Fibroblast of lung (primary cell): ENCODE data around the gene HACL1. TPM values are rescaled to one million over a fixed set of nuclear protein-coding genes. Genes with fewer than 3 reads are reported as not detected.

Experiments used
- DNase-seq, 2 donors: peaks; one replicate each; pipeline versions ENCODE4 v3.0.0 to v3.0.0-alpha.2; 2010; ENCODE audit warnings: low read depth in 2 of 2
- H2AFZ ChIP-seq: 2 replicates; pipeline ENCODE4 v1.5.1; 2012; ENCODE audit warnings: low read length, control low read depth, inconsistent platforms
- H3K27ac ChIP-seq: 2 replicates; pipeline ENCODE4 v1.5.1; 2011; ENCODE audit warnings: low read length, control low read depth; ENCODE audit not compliant: insufficient read depth
- H3K27me3 ChIP-seq: 2 replicates; pipeline ENCODE4 v1.5.1; 2011; ENCODE audit warnings: mild to moderate bottlenecking, low read length; ENCODE audit not compliant: control insufficient read depth, insufficient read depth
- H3K36me3 ChIP-seq: 2 replicates; pipeline ENCODE4 v1.5.1; 2011; ENCODE audit warnings: low read length; ENCODE audit not compliant: control insufficient read depth, insufficient read depth
- H3K4me1 ChIP-seq: 2 replicates; pipeline ENCODE4 v1.5.1; 2011; ENCODE audit warnings: low read length; ENCODE audit not compliant: control insufficient read depth, insufficient read depth; ENCODE audit errors: extremely low read depth
- H3K4me2 ChIP-seq: 2 replicates; pipeline ENCODE4 v1.5.1; 2011; ENCODE audit warnings: low read length, control low read depth; ENCODE audit not compliant: insufficient read depth; ENCODE audit errors: extremely low read depth
- H3K4me3 ChIP-seq, 4 experiments: fragments of 200-600 bp in 1 of 4; sonication (generic) in 1 of 4; replicated peaks in 1 of 4; 2 replicates each; pipeline ENCODE4 v1.5.1; 2011 to 2016; ENCODE audit warnings: low read length in 4 of 4, low read depth in 3 of 4, mild to moderate bottlenecking in 3 of 4, control low read depth in 2 of 4, inconsistent platforms in 1 of 4, mixed read lengths in 1 of 4; ENCODE audit not compliant: insufficient read depth in 1 of 4; ENCODE audit errors: control extremely low read depth in 1 of 4
- H3K79me2 ChIP-seq: 2 replicates; pipeline ENCODE4 v1.5.1; 2012; ENCODE audit warnings: mild to moderate bottlenecking, low read length, inconsistent platforms; ENCODE audit not compliant: control insufficient read depth, insufficient read depth
- H3K9ac ChIP-seq: 2 replicates; pipeline ENCODE4 v1.5.1; 2011; ENCODE audit warnings: mild to moderate bottlenecking, low read length, control low read depth; ENCODE audit not compliant: insufficient read depth
- H3K9me3 ChIP-seq: 2 replicates; pipeline ENCODE4 v1.5.1; 2012; ENCODE audit warnings: low read depth, low read length; ENCODE audit not compliant: control insufficient read depth, insufficient read depth
- H4K20me1 ChIP-seq: 2 replicates; pipeline ENCODE4 v1.5.1; 2011; ENCODE audit warnings: low read length; ENCODE audit not compliant: control insufficient read depth, insufficient read depth; ENCODE audit errors: extremely low read depth
- EZH2 ChIP-seq: IDR thresholded peaks from 2 replicates; pipeline ENCODE4 v1.5.1; 2012; ENCODE audit warnings: low read length, control low read depth, mild to moderate bottlenecking; ENCODE audit errors: missing control alignments
- polyA plus RNA-seq, 2 donors: library from polyadenylated mRNA; depleted of rRNA in 1 of 2; stranded (reverse) in 1 of 2; unstranded in 1 of 2; fragments of >200 nt; gene quantifications; 2 replicates each; pipeline ENCODE4 v1.2.1, GENCODE V29; 2011 to 2012; ENCODE audit warnings: missing spikeins in 1 of 2
- total RNA-seq: library from RNA; depleted of rRNA; stranded (reverse); fragments of >200 nt; gene quantifications from 2 replicates; pipeline ENCODE4 v1.2.1, GENCODE V29; 2014
- TF ChIP-seq, protein P1 (sequence below), 2 donors: IDR thresholded peaks in 1 of 2; conservative IDR thresholded peaks in 1 of 2; 1 replicate in 1 of 2; 2 replicates in 1 of 2; pipeline ENCODE4 v1.5.1; 2011 to 2012; ENCODE audit warnings: low read length in 2 of 2, control low read depth in 1 of 2, inconsistent platforms in 1 of 2, low read depth in 1 of 2, mild to moderate bottlenecking in 1 of 2

HACL1 gene
- total and polyA plus RNA-seq, 2 donors (not counting 1 experiment from before 2014, with no cell fraction given): 16.0 to 20.6 TPM

DNA sequence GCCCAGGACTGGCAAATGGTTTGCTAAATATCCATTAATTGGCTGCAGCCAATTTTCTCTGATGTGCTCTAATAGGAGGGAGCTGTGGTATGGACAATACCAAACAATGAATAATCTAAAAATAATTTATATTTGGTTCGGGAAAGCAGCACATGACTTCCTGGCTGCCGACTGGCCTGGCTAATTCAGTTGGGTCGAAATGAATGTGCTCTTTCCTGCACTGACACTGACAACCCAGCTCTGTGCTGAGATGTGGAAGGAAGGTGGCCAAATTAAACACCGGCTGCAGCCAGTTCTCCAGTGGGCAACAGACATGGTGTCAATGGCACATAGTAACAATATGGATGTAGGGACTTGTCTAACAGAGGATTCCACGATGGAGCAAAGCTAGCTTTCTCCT is 58.8 kb downstream of the HACL1 start:
- Histone ChIP-seq H3K9me3 (no peaks in the 10 kb centered on the region), H3K4me2 (no peak overlapping the region), H2AFZ (no peak overlapping the region), H3K4me3 (no peak overlapping the region), H4K20me1 (no peaks in the 10 kb centered on the region), H3K9ac (no peak overlapping the region), H3K36me3 (no peaks in the 10 kb centered on the region), H3K27me3 (no peaks in the 10 kb centered on the region), H3K4me1 (no peaks in the 10 kb centered on the region), H3K27ac (no peak overlapping the region), H3K79me2 (no peaks in the 10 kb centered on the region)
- no peak for DNase-seq
- TF ChIP-seq, protein P1, sequence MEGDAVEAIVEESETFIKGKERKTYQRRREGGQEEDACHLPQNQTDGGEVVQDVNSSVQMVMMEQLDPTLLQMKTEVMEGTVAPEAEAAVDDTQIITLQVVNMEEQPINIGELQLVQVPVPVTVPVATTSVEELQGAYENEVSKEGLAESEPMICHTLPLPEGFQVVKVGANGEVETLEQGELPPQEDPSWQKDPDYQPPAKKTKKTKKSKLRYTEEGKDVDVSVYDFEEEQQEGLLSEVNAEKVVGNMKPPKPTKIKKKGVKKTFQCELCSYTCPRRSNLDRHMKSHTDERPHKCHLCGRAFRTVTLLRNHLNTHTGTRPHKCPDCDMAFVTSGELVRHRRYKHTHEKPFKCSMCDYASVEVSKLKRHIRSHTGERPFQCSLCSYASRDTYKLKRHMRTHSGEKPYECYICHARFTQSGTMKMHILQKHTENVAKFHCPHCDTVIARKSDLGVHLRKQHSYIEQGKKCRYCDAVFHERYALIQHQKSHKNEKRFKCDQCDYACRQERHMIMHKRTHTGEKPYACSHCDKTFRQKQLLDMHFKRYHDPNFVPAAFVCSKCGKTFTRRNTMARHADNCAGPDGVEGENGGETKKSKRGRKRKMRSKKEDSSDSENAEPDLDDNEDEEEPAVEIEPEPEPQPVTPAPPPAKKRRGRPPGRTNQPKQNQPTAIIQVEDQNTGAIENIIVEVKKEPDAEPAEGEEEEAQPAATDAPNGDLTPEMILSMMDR (conservative IDR thresholded peaks at IDR 0.05 in 1 of 2, IDR thresholded peaks at IDR 0.05 in 1 of 2; ENCODE audit: low read depth in 1 of 2, low read length in 2 of 2): no peak
- no peak for TF ChIP-seq EZH2

GRCh38 chr3:15541371-15541770 is 60.0 kb downstream of the HACL1 start:
- no peaks in the 10 kb centered on the region for H3K79me2 ChIP-seq
- no peak overlapping the region for H3K4me2 ChIP-seq
- no peaks in the 10 kb centered on the region for H4K20me1 ChIP-seq
- no peaks in the 10 kb centered on the region for H3K27me3 ChIP-seq
- DNase-seq: no peak
- H3K9me3 ChIP-seq: no peaks in the 10 kb centered on the region
- H2AFZ ChIP-seq: no peak overlapping the region
- H3K36me3 ChIP-seq: no peaks in the 10 kb centered on the region
- H3K27ac ChIP-seq: no peak overlapping the region
- no peaks in the 10 kb centered on the region for H3K4me1 ChIP-seq
- no peak overlapping the region for H3K4me3 ChIP-seq
- TF ChIP-seq EZH2: no peak
- TF ChIP-seq, protein P1 (conservative IDR thresholded peaks at IDR 0.05 in 1 of 2, IDR thresholded peaks at IDR 0.05 in 1 of 2; ENCODE audit: low read depth in 1 of 2, low read length in 2 of 2): no peak
- H3K9ac ChIP-seq: no peak overlapping the region

DNA sequence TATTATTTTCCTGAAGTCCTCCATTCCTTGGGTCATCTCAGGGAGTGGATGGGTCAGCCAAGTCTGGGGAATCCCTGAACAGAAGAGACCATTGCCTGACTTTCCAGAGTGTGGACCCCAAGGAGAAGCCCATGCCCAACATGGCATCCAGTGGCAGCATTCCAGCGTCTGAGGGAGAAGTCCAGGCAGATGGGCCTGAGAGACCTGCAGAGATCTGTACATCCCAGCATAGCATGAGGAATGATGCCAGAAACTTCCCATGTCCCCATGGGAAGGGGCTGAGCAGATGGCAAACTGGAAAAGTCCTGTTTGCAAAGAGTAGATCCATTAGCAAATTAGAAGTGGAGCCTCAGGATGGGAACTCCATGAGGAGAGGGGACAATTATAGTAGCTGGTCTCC is 62.3 kb downstream of the HACL1 start:
- no peak overlapping the region for H3K27ac ChIP-seq
- no peak overlapping the region for H2AFZ ChIP-seq
- no peak overlapping the region for H3K4me2 ChIP-seq
- no peaks in the 10 kb centered on the region for H3K9me3 ChIP-seq
- no peak for DNase-seq
- no peaks in the 10 kb centered on the region for H3K36me3 ChIP-seq
- no peak overlapping the region for H3K9ac ChIP-seq
- H3K79me2 ChIP-seq: no peaks in the 10 kb centered on the region
- no peaks in the 10 kb centered on the region for H4K20me1 ChIP-seq
- H3K4me1 ChIP-seq: no peaks in the 10 kb centered on the region
- H3K4me3 ChIP-seq: no peak overlapping the region
- H3K27me3 ChIP-seq: no peaks in the 10 kb centered on the region
- TF ChIP-seq EZH2: no peak
- TF ChIP-seq, protein P1 (conservative IDR thresholded peaks at IDR 0.05 in 1 of 2, IDR thresholded peaks at IDR 0.05 in 1 of 2; ENCODE audit: low read depth in 1 of 2, low read length in 2 of 2): no peak
